Epidermal melanocyte (primary cell): ENCODE data around the gene MAPT.
"Not testable (repeated sequence)": the region's sequence is repeated elsewhere in the genome, so short reads cannot be mapped to it uniquely, and the experiment has no call there.

Source experiments
- DNase-seq: peaks from one replicate; pipeline ENCODE4 v3.0.0; 2011; ENCODE audit warnings: low spot score; ENCODE audit not compliant: insufficient read length

MAPT gene

DNA sequence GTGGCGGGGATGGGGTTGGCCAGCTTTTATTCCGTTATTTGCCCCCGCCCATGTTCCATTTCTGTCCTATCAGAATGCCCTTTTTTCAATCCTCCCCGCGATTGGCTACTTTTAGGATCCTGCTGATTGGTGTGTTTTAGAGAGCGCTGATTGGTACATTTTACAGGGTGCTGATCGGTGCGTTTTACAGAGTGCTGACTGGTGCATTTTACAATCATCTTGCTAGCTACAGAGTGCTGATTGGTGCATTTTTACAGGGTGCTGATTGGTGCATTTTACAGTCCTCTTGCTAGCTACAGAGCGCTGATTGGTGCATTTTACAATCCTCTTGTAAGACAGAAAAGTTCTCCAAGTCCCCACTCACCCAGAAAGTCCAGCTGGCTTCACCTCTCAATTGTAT is 32.2 kb upstream of the MAPT start:
- not testable (repeated sequence) for DNase-seq

- no peak for DNase-seq
These were observed 30.3 kb upstream of the MAPT start for GRCh38 chr17:45863857-45864654.

DNA sequence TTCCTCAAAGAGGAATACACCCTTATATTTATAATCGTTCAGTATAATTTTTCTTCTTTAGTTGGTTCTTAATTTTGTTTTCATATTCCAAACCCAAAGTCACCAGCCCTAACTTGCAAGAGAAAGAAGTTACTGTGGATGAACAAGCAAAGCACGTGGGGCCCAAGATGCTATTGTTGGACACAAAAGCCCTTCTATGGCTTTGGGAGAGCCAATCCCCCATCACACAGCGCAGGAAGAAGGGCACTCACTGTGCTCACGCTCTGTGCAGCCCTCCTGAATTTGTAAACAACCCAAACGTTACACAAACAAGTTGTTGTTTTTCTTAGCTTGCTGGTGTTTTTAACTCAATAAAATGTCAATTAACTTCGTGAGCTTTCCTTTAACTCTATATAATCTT is 27.2 kb upstream of the MAPT start:
- no peak for DNase-seq

DNA sequence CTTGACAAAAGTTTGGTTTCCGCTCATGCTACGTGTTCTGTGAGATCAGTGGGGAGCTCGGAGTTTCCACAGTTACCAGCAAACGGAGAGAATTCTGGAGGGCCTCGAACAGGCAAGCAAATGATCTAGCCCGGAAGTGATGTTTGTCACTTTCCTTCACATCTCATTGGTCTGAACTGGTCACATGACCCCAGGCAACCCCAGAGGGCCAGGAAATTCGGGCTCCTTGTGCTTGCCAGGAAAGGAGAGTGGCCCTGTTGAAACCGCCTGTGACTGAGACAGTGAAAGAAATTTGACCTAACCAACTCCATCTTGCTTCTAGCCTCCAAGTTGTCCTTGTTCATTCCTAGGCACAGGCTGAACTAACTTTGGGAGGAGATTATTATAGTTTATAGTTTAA is 26.7 kb upstream of the MAPT start:
- no peak for DNase-seq

- DNase-seq = no peak
These were observed 26.1 kb upstream of the MAPT start for GRCh38 chr17:45868276-45868675.

DNA sequence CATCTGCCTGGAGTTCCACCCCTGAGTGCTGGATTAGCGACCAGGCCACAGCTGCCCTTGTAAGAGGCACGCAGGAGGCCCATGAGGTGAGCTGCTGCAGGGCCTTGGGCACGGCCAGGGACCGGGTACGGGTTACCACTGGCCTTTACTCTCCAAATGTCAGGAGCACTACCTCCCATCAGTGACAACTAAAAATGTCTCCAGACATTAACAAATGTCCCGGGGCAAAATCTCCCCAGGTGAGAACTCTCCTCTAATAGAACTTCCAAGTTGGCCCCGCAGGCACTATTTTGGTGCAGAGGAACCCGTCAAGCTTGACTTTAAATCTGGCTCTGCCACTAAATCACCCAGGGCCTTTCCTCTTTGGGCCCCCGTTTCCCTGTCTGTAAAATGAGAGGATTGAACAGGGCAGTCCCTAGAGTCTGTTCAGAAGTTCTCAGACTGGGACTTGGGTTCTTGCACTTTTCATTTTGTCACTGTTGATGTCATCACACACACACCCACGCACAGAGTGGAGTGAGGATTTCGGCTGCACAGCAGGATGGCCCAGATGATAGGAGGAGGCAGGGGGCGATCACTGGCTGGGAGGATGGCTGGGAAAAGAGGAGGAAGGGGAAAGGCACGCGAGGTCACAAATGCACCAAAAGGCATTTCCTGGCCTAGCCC is 24.5 kb upstream of the MAPT start:
- no peak for DNase-seq

GRCh38 chr17:45870342-45870974 is 23.9 kb upstream of the MAPT start:
- no peak for DNase-seq

GRCh38 chr17:45871718-45872117 is 22.6 kb upstream of the MAPT start:
- no peak for DNase-seq

- DNase-seq = no peak
These were observed 20.6 kb upstream of the MAPT start for GRCh38 chr17:45873728-45874127.

GRCh38 chr17:45874151-45874550 is 20.2 kb upstream of the MAPT start:
- DNase-seq = no peak

DNA sequence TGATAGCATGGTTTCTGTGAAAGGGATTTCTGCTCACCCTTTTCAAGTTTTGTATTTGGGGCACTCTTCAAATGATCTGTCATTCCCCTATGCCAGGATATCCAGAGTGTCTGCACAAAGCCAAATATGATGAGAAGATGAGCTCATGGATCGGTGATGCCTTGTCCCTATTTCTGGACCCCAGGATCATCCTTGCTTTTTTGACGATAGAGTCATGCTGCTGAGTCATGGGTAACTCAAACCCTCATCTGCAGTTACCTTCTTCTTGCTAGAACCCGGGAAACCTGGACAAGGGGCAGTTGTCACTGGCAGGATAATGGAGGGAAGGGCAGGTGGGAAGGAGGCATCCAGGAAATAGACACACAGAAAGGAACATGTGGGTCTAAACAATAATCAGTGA is 17.8 kb upstream of the MAPT start:
- DNase-seq = no peak

DNA sequence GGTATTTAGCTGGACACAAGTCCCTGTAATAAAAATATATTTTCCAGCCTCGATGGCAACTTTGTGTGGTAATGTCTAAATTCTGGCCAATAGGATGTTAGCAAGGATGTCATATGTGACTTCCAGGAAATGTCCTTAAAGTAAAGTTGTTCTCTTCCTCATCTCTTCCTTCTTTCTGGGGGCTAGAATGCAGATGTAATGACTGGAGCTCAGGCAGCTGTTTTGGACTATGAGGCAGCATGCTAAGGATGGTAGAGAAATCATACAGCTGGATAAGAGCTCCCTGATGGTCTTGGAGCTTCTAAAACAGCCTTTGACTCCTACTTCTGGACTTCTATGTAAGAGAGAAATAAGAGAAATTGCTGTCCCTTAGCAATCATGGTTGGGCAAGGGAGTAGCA is 16.9 kb upstream of the MAPT start:
- no peak for DNase-seq

GRCh38 chr17:45883063-45883462 is 11.3 kb upstream of the MAPT start:
- DNase-seq = no peak

- DNase-seq = no peak
These were observed 7.5 kb upstream of the MAPT start for GRCh38 chr17:45886852-45887251.

DNA sequence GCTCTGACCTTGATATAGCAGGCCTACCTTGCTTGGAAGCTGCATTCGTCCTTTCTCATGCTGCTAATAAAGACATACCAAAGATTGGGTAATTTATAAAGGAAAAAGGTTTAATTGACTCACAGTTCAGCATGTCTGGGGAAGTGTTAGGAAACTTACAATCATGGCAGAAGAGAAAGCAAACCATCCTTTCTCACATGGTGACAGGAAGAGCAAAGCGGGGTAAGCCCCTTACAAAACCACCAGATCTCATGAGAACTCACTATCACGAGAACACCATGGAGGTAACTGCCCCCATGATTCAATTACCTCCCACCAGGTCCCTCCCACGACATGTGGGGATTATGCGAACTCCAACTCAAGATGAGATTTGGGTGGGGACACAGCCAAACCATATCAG is 6.0 kb upstream of the MAPT start:
- DNase-seq = no peak

- no peak for DNase-seq
These were observed 4.8 kb upstream of the MAPT start for GRCh38 chr17:45889579-45889978.

DNA sequence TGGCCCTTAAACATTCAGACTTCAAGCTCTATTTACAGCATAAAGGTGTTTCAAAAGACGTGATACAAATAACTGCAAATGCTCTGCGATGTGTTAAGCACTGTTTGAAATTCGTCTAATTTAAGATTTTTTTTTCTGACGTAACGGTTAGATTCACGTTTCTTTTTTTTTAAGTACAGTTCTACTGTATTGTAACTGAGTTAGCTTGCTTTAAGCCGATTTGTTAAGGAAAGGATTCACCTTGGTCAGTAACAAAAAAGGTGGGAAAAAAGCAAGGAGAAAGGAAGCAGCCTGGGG is 681 bp upstream of the MAPT start:
- no peak for DNase-seq

- no peak for DNase-seq
These were observed 1.1 kb downstream of the MAPT start for GRCh38 chr17:45895304-45895968.

- DNase-seq = no peak
These were observed 1.8 kb downstream of the MAPT start for GRCh38 chr17:45895969-45896785.

DNA sequence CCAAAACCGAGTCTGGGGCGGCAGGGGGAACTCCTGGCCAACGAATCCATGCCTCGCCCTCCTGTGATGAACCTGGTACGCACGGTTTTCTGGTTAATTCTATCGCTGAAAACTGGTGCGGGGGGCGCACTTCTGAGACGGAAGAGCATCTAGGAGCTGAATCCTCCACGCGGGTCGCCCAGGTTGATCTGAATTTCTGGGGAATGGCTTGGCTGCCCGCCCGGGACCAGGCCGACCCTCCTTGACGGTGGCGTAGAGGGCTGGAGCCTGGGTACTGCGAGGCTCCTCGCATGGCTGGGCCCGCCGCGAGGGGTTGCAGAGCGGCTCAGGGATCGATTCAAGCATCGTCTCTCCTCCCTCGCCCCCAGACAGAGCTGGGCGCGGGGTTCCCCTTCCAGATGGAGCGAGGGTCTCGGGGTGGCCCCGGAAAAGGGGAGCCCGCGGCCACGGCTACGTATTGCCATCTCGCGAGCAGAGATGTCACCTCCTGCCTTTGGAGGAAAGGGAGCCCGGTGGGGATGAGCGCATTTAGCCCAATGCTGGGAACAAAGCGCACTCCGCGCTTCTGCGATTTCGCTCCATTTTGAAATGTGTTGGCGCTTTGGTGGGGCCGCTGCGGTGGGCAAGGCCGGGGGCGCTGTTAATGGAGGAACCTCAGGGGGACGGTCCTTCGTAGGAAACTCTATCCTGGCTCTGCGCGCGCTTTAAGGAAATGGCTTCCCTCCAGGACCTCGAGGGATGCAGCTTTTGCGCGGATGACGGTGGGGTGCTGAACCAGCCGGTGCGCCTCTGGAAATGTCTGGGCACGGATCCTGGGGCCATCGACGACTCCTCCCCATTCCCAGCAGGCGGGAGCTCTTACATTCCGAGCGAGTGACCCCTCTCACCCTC is 2.7 kb downstream of the MAPT start:
- DNase-seq = no peak
